Lung microvascular endothelial cell (primary cell): ENCODE measurements around the gene CASKIN2. TPM values are rescaled to one million over a fixed set of nuclear protein-coding genes. Genes with fewer than 3 reads are reported as not detected.
"Not testable (repeated sequence)": the region's sequence is repeated elsewhere in the genome, so short reads cannot be mapped to it uniquely, and the experiment has no call there.

ENCODE experiments used
- DNase-seq, 2 donors: peaks; one replicate each; pipeline versions ENCODE4 v3.0.0 to v3.0.0-alpha.2; 2010; ENCODE audit warnings: low read depth in 2 of 2
- total RNA-seq: library from RNA; depleted of rRNA; stranded (reverse); fragments of >200 nt; gene quantifications from 2 replicates; pipeline ENCODE4 v1.2.1, GENCODE V29; 2014

The CASKIN2 gene
- total RNA-seq, 1 donor from 2014 or later = 11.5 TPM

DNA sequence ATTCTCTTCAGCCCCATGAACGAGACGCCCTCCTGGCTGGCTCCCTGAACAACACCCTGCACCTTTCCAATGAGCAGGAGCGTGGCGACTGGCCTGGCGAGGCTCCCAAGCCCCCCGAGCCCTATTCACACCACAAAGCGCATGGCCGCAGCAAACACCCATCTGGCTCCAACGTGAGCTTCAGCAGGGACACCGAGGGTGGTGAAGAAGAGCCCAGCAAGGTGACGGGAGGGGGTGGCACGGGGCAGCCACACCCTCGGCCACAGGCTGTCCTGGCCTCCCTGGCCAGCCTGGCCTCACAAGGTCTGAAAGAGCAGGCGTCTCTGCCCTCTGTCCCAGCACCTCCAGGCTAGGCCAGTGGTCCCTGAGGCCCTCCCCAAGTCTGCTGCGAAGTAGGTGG lies 23.7 kb downstream of the CASKIN2 start:
- no peak for DNase-seq

- no peak for DNase-seq
Measured at GRCh38 chr17:75490953-75491649, 24.2 kb downstream of the CASKIN2 start.

DNA sequence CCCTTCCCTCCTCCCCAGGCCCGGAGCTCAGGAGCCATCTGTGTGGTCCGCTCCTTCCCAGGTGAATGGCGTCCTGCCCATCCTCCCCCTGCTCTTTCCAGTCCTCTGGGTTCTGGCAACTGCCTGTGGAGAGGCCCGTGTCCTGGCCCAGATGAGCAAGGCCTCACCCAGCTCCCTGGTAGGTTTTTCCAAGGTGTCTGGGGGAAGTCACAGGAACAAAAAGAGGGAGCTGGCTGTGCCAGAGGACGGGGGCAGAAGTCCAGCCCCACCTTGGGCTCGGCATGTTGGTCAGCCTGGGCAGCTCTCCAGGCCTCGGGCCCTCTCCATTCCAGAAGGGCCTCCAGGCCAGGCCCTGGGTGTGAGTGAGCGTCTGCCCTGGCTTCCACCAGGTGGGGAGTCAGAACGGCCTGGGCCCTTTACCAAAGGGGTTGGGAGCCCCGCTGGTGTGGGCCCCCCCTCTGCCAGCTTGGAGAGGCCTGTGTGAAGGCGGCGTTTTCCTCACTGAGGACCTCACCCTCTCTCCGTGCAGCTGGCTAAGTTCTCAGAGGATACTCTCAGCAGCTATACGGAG lies 25.1 kb downstream of the CASKIN2 start:
- no peak for DNase-seq

- DNase-seq = no peak
Measured at GRCh38 chr17:75489511-75489955, 25.8 kb downstream of the CASKIN2 start.

DNA sequence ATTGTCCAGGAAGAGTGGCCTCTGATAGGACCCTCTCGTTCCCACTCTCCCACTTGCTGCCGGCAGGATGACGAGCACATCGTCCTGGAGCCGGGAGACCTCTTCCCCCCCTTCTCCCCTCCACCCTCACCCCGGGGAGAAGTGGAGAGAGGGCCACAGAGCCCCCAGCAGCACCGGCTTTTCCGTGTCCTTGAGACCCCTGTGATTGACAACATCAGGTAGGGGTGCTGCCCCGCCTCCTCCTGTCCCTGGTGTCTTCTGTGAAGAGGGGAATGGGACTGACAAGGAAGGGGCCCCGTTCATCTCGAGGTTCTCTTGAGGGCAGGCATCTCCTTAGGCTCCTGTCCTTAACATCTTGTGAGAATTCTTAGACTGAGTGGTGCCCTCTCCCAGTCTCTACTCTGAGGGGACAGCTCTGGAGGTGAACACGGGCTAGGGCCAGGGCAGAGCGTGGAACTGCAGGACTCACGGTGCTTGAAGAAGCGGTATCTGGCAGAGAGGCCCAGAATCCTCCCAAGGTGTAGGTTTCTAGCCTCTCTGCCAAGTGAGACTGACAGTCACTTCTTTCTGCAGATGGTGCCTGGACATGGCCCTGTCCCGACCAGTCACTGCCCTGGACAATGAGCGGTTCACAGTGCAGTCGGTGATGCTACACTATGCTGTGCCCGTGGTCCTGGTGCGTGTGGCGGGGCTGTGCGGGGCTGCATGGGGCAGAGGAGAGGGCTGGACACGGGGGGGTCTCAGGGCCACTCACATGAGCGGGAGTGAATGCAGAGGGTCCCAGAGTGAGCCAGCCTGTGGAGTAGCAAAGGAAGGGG lies 26.4 kb downstream of the CASKIN2 start:
- no peak for DNase-seq

- peak; percentile 48 to 83 for DNase-seq
Measured at GRCh38 chr17:75487351-75488070, 27.8 kb downstream of the CASKIN2 start.

GRCh38 chr17:75486951-75487350 lies 28.4 kb downstream of the CASKIN2 start:
- no peak for DNase-seq

- DNase-seq = no peak
Measured at GRCh38 chr17:75486151-75486550, 29.2 kb downstream of the CASKIN2 start.

DNA sequence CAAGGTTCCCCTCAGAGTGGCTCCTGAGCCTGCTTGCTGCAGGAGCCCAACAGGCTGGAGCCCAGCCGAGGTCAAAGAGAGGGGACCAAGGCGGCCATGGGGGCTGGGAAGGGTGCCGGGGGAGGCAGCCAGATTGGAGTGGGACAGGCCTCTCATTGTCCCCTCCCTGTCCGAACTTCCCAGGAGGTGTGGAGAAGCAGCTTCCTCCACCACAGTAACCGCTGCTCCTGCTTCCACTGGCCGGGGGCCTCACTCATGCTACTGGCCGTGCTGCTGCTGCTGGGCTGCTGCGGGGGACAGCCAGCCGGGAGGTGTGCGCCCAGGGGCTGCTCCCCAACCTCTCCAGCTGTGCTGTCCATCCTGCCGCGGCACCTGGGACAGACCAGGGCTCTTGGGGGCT lies 29.6 kb downstream of the CASKIN2 start:
- DNase-seq = no peak

GRCh38 chr17:75482098-75482942 lies 33.0 kb downstream of the CASKIN2 start:
- no peak for DNase-seq

DNA sequence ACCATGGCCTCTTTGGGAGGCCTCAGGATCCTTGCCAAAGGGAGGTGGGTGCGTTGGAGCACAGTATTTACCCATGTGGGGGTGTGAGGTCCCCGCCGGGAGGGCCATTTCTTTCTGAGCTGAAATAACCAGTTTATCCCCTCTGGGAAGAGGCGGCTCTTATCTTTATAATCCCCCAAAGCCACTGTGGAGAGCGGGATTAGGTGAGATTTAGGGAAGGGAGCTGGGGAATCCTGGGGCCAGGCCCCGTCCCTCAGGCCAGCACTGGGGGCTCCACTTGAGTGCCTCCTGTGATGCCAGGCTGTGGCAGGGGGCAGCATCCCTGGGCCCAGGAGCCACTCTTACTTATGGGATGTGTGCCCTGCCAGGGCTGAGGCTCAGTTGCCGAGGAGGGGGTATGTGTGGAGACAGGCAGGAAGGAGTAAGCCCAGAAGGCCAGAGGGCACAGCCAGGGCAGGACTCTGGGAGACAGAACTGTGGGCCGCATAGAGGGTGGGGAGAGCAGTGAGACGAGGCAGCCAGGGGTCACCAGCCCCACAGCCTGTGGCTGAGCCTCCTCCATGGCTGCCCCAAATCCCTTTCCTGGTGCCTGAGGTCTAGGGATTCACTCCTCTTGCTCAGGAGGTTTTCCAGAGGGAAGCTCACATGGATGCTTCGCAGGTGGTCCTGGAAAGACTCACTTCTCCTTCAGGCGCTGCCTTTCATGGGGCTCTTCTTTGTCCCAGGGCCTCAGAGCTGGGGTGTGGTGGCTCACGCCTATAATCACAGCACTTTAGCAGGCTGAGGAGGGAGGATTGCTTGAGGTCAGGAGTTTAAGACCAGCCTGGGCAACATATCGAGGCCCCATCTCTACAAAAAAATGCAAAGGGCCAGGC lies 33.9 kb downstream of the CASKIN2 start:
- DNase-seq = no peak

- no peak for DNase-seq
Measured at GRCh38 chr17:75480281-75480680, 35.1 kb downstream of the CASKIN2 start.

GRCh38 chr17:75478508-75478907 lies 36.8 kb downstream of the CASKIN2 start:
- no peak for DNase-seq

DNA sequence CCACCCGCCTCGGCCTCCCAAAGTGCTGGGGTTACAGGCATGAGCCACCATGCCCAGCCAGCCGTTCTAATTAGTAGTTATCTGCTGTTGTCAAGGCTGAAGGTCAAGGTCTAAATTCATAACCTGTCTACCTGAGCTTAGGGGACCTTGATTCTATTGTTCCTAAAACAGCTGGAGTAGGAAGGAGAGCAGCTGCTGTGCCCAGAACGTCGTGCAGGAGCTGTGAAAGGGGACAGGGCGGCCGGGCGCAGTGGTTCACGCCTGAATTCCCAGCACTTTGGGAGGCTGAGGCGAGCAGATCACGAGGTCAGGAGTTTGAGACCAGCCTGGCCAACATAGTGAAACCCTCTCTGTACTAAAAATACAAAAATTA lies 37.9 kb downstream of the CASKIN2 start:
- DNase-seq = not testable (repeated sequence)

GRCh38 chr17:75476752-75477489 lies 38.4 kb downstream of the CASKIN2 start:
- no peak for DNase-seq

- DNase-seq = no peak
Measured at GRCh38 chr17:75476271-75476671, 39.1 kb downstream of the CASKIN2 start.

- peak; percentile 49 to 61 for DNase-seq
Measured at GRCh38 chr17:75475851-75476250, 39.5 kb downstream of the CASKIN2 start.

- DNase-seq = peak; percentile 19 to 22
Measured at GRCh38 chr17:75475144-75475835, 40.0 kb downstream of the CASKIN2 start.

DNA sequence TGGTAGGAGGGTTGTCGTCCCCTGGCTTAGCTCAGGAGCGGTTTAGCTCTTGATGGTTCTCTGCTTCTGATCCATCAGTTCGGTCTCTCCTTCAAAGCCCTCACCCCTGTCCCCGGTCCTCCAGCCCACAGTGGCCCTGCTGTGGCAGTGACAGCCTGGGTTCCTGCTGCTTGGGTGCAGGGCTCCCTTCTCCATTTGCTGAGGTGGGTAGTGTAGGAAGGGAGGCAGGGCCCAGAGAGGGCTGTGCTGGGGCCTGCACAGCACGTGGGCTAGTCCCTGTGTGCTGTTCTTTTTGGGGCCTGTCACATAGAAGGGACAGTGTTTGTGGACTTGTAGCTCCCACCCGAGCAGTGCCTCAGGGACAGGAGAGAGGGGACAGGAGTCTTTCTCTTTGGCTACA lies 40.6 kb downstream of the CASKIN2 start:
- DNase-seq = no peak
